WTC11 (cell line): Measurements from ENCODE around the gene SELL. TPM values are rescaled to one million over a fixed set of nuclear protein-coding genes. Genes with fewer than 3 reads are reported as not detected.

Experiments used
- ATAC-seq: fragments of 200-7000 bp; cut with Tn5 transposase; 2 replicates; pipeline ENCODE4 v1.10.0; 2021; ENCODE audit warnings: mild to moderate bottlenecking, moderate library complexity
- CTCF ChIA-PET: fragments of 300-600 bp; sonication (Branson Sonifier 250); formaldehyde crosslinking; loops from one replicate; lab custom pipeline; 2021; ENCODE audit warnings: antibody characterized with exemption; lab: Charles Lee
- POLR2A ChIA-PET: fragments of 350-600 bp; sonication (Branson Sonifier 250); formaldehyde crosslinking; loops from one replicate; lab custom pipeline; 2021; ENCODE audit warnings: antibody characterized with exemption; lab: Charles Lee
- DNase-seq: peaks from one replicate; pipeline ENCODE4 v3.0.0; 2021; ENCODE audit warnings: low spot score
- H3K27ac Mint-ChIP-seq: 2 replicates; pipeline ENCODE4 v1.8.0; 2021; ENCODE audit warnings: mixed read lengths
- H3K27me3 Mint-ChIP-seq: 2 replicates; pipeline ENCODE4 v1.8.0; 2021; ENCODE audit warnings: low read depth, mild to moderate bottlenecking, moderate library complexity, mixed read lengths
- H3K36me3 Mint-ChIP-seq: 2 replicates; pipeline ENCODE4 v1.8.0; 2021; ENCODE audit warnings: mixed read lengths
- H3K4me1 Mint-ChIP-seq: 2 replicates; pipeline ENCODE4 v1.8.0; 2022; ENCODE audit warnings: mixed read lengths
- H3K4me3 Mint-ChIP-seq: 2 replicates; pipeline ENCODE4 v1.8.0; 2021; ENCODE audit warnings: mild to moderate bottlenecking, moderate library complexity, mixed read lengths
- H3K9me3 Mint-ChIP-seq: 2 replicates; pipeline ENCODE4 v1.8.0; 2021; ENCODE audit warnings: mixed read lengths
- CBFB ChIP-seq: sonication (generic); formaldehyde crosslinking; IDR thresholded peaks from 2 replicates; pipeline ENCODE4 v1.8.1; 2022; ENCODE audit warnings: mild to moderate bottlenecking, low read depth, missing genetic modification reagents
- CTCF ChIP-seq: fragments of 200-600 bp; IDR thresholded peaks from 2 replicates; pipeline ENCODE4 v1.8.0; 2022; ENCODE audit warnings: antibody characterized with exemption
- EMX1 ChIP-seq: fragments of 250-450 bp; sonication (Bioruptor Pico); IDR thresholded peaks from 2 replicates; pipeline ENCODE4 v1.8.0; 2021; ENCODE audit warnings: mild to moderate bottlenecking
- FOXK1 ChIP-seq: sonication (generic); formaldehyde crosslinking; IDR thresholded peaks from 2 replicates; pipeline ENCODE4 v1.8.0; 2022; ENCODE audit warnings: mild to moderate bottlenecking, moderate library complexity, missing genetic modification reagents
- HMGA2 ChIP-seq: fragments of 250-450 bp; sonication (Bioruptor Pico); IDR thresholded peaks from 2 replicates; pipeline ENCODE4 v1.4.0; 2021; ENCODE audit warnings: mild to moderate bottlenecking, moderate library complexity
- KAT7 ChIP-seq: sonication (generic); formaldehyde crosslinking; IDR thresholded peaks from 2 replicates; pipeline ENCODE4 v1.8.1; 2023; ENCODE audit warnings: missing genetic modification reagents, mild to moderate bottlenecking, borderline replicate concordance
- MLX ChIP-seq: sonication (generic); formaldehyde crosslinking; IDR thresholded peaks from 2 replicates; pipeline ENCODE4 v1.8.1; 2023; ENCODE audit warnings: mild to moderate bottlenecking, missing genetic modification reagents, moderate library complexity
- MYBL2 ChIP-seq: sonication (generic); formaldehyde crosslinking; IDR thresholded peaks from 2 replicates; pipeline ENCODE4 v1.8.1; 2023; ENCODE audit warnings: mild to moderate bottlenecking, moderate library complexity, missing genetic modification reagents
- NFATC4 ChIP-seq: fragments of 250-450 bp; sonication (Bioruptor Pico); IDR thresholded peaks from 2 replicates; pipeline ENCODE4 v1.9.0; 2021; ENCODE audit warnings: mild to moderate bottlenecking
- NFYB ChIP-seq: sonication (generic); formaldehyde crosslinking; conservative IDR thresholded peaks from 2 replicates; pipeline ENCODE4 v1.8.0; 2022; ENCODE audit warnings: low read depth, missing genetic modification reagents
- RORB ChIP-seq: fragments of 250-450 bp; sonication (Bioruptor Pico); IDR thresholded peaks from 2 replicates; pipeline ENCODE4 v1.9.0; 2021; ENCODE audit warnings: mild to moderate bottlenecking
- SMAD3 ChIP-seq: sonication (generic); formaldehyde crosslinking; IDR thresholded peaks from 2 replicates; pipeline ENCODE4 v1.8.0; 2022; ENCODE audit warnings: missing genetic modification reagents, mild to moderate bottlenecking, borderline replicate concordance
- TEAD1 ChIP-seq: sonication (generic); formaldehyde crosslinking; IDR thresholded peaks from 2 replicates; pipeline ENCODE4 v1.8.0; 2022; ENCODE audit warnings: mild to moderate bottlenecking, missing genetic modification reagents
- ZNF416 ChIP-seq: fragments of 250-450 bp; sonication (Bioruptor Pico); IDR thresholded peaks from 2 replicates; pipeline ENCODE4 v1.9.0; 2021; ENCODE audit warnings: mild to moderate bottlenecking, inconsistent platforms
- ZNF423 ChIP-seq: fragments of 250-450 bp; sonication (Bioruptor Pico); IDR thresholded peaks from 2 replicates; pipeline ENCODE4 v2.1.2; 2022; ENCODE audit warnings: mild to moderate bottlenecking, moderate library complexity
- ZSCAN18 ChIP-seq: fragments of 250-450 bp; sonication (Bioruptor Pico); IDR thresholded peaks from 2 replicates; pipeline ENCODE4 v2.1.2; 2022; ENCODE audit warnings: mild to moderate bottlenecking, moderate library complexity
- total RNA-seq: library from RNA; stranded (reverse); gene quantifications from 3 replicates; pipeline ENCODE4 v1.2.3, GENCODE V29; 2021
- TF ChIP-seq, protein P1 (sequence below): sonication (generic); formaldehyde crosslinking; IDR thresholded peaks from 2 replicates; pipeline ENCODE4 v1.8.1; 2022; ENCODE audit warnings: mild to moderate bottlenecking, missing genetic modification reagents, moderate library complexity, borderline replicate concordance
- TF ChIP-seq, protein P2 (sequence below): sonication (generic); formaldehyde crosslinking; IDR thresholded peaks from 2 replicates; pipeline ENCODE4 v1.8.1; 2023; ENCODE audit warnings: mild to moderate bottlenecking, missing genetic modification reagents, borderline replicate concordance

Gene SELL
- total RNA-seq, 1 experiment from 2014 or later = 0.26 TPM

DNA sequence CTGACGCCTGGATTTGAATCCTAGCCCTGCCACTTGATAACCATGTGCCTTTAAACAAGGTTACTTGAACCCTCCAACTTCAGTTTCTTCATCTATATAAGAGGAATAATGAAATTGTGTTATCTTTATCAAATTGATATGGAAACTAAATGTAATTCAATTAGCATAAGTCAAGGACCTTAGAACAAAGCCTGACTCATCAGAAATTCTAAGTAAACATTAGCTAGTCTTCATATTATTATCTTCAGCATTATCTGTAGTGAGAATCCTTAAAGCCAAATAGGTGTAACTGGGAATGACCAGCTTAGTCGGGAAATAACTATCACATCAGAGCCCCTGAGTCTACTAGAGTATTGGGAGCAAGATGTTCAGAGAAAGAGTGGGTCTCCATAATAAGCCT, 6.6 kb downstream of the SELL start (continued):
- TF ChIP-seq NFYB (CRISPR knock-in tag) (no peak), FOXK1 (no peak), TEAD1 (no peak)
- TF ChIP-seq, all 79 proteins: peak for 0

DNA sequence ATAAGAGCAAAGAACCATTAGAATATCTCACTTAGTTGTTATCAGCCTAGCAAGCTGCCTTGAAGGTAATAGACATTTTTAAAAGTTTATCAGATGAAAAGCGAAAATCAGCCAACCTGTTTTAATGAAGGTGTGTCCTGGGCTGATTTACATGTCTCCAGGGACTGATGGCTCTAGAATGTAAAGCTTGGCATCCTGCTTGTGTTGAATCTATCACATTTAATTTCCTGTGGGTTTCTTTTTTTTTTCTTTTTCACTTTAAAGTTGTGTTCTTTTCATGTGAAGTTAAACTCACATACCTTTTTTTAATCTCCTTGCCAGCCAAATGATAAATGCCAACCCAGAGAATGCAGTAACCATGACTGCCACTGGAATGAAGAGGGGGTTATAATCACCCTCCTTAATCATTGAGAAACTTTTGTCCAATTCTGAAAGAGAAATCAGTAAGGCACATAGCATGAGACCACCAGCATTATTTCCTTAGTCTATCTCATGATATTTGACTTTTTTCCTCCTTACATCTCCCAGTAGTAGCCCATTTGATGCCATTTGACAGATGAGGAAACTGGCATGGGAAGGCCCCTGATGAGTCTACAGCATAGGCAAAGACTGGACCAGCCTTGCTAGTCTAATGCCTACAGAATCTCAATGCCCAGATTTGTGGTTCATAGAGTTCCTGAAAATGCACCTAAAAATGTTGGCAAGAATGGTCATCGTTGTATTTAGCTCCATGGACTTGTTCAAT, 10.0 kb downstream of the SELL start:
- DNase-seq (no peak), ATAC-seq (no peak)
- Mint-ChIP-seq H3K9me3 (no peaks in the 10 kb centered on the region), H3K27ac (no peak overlapping the region), H3K36me3 (no peaks in the 10 kb centered on the region), H3K4me3 (no peak overlapping the region), H3K4me1 (no peaks in the 10 kb centered on the region), H3K27me3 (peaks cover 11% of the 10 kb centered on the region)
- no peak for TF ChIP-seq ZNF416 (CRISPR knock-in tag)
- ChIA-PET POLR2A (no interaction called here), CTCF (interaction anchor here (1.8 kb wide), 1 partner anchor 11 kb away, joined by 6 read pairs; no protein-coding TSS in a partner anchor)

GRCh38 chr1:169699707-169700106, 11.7 kb downstream of the SELL start:
- Mint-ChIP-seq H3K36me3 (no peaks in the 10 kb centered on the region), H3K27ac (no peak overlapping the region), H3K4me1 (no peaks in the 10 kb centered on the region), H3K27me3 (peaks cover 15% of the 10 kb centered on the region), H3K4me3 (no peak overlapping the region), H3K9me3 (no peaks in the 10 kb centered on the region)
- TF ChIP-seq NFATC4 (CRISPR knock-in tag) = no peak
- TF ChIP-seq, protein P1, sequence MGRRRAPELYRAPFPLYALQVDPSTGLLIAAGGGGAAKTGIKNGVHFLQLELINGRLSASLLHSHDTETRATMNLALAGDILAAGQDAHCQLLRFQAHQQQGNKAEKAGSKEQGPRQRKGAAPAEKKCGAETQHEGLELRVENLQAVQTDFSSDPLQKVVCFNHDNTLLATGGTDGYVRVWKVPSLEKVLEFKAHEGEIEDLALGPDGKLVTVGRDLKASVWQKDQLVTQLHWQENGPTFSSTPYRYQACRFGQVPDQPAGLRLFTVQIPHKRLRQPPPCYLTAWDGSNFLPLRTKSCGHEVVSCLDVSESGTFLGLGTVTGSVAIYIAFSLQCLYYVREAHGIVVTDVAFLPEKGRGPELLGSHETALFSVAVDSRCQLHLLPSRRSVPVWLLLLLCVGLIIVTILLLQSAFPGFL (CRISPR knock-in tag) = no peak
- TF ChIP-seq ZSCAN18 (CRISPR knock-in tag) = no peak
- no peak for TF ChIP-seq CBFB (CRISPR knock-in tag)
- TF ChIP-seq MYBL2 (CRISPR knock-in tag) = no peak
- no peak for TF ChIP-seq SMAD3 (CRISPR knock-in tag)
- ATAC-seq (no peak), DNase-seq (no peak)
- POLR2A ChIA-PET = no interaction called here
- CTCF ChIA-PET = no interaction called here

DNA sequence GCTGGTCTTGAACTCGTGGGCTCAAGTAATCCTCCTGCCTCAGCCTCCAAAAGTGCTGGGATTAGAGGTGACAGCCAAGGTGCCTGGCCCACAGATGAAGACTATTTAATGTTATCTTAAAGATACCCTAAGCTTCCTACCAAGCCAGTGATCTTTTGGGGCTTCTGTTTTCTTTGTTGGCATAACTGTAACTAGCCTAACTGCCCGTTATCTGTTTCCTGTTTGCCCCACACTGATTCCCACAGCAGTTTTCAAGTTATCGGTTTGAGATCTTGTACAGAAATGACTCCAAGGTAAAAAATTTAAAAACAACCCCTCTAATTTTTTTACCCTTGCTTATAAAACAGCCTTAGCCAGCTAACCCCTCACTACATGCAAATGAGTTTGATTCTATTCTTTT, 12.4 kb downstream of the SELL start:
- ATAC-seq = no peak
- Mint-ChIP-seq H3K4me1 (no peaks in the 10 kb centered on the region), H3K9me3 (no peaks in the 10 kb centered on the region), H3K36me3 (no peaks in the 10 kb centered on the region), H3K4me3 (no peak overlapping the region), H3K27ac (no peak overlapping the region), H3K27me3 (peaks cover 13% of the 10 kb centered on the region)
- no peak for DNase-seq
- ChIA-PET POLR2A (no interaction called here), CTCF (no interaction called here)
- TF ChIP-seq MLX = no peak
- TF ChIP-seq KAT7 (CRISPR knock-in tag) = no peak

- H3K27ac Mint-ChIP-seq = no peak overlapping the region
- ATAC-seq = no peak
- H3K4me1 Mint-ChIP-seq = no peaks in the 10 kb centered on the region
- no peak for DNase-seq
- ChIA-PET CTCF (interaction anchor here (2.2 kb wide), 1 partner anchor 14 kb away, joined by 6 read pairs; no protein-coding TSS in a partner anchor), POLR2A (no interaction called here)
- H3K27me3 Mint-ChIP-seq = peaks cover 13% of the 10 kb centered on the region
- H3K4me3 Mint-ChIP-seq = no peak overlapping the region
- no peaks in the 10 kb centered on the region for H3K36me3 Mint-ChIP-seq
- no peaks in the 10 kb centered on the region for H3K9me3 Mint-ChIP-seq
- TF ChIP-seq EMX1 (CRISPR knock-in tag) (no peak), CTCF (no peak), RORB (CRISPR knock-in tag) (no peak), MLX (no peak), HMGA2 (CRISPR knock-in tag) (no peak), ZNF423 (CRISPR knock-in tag) (no peak)
- TF ChIP-seq, protein P2, sequence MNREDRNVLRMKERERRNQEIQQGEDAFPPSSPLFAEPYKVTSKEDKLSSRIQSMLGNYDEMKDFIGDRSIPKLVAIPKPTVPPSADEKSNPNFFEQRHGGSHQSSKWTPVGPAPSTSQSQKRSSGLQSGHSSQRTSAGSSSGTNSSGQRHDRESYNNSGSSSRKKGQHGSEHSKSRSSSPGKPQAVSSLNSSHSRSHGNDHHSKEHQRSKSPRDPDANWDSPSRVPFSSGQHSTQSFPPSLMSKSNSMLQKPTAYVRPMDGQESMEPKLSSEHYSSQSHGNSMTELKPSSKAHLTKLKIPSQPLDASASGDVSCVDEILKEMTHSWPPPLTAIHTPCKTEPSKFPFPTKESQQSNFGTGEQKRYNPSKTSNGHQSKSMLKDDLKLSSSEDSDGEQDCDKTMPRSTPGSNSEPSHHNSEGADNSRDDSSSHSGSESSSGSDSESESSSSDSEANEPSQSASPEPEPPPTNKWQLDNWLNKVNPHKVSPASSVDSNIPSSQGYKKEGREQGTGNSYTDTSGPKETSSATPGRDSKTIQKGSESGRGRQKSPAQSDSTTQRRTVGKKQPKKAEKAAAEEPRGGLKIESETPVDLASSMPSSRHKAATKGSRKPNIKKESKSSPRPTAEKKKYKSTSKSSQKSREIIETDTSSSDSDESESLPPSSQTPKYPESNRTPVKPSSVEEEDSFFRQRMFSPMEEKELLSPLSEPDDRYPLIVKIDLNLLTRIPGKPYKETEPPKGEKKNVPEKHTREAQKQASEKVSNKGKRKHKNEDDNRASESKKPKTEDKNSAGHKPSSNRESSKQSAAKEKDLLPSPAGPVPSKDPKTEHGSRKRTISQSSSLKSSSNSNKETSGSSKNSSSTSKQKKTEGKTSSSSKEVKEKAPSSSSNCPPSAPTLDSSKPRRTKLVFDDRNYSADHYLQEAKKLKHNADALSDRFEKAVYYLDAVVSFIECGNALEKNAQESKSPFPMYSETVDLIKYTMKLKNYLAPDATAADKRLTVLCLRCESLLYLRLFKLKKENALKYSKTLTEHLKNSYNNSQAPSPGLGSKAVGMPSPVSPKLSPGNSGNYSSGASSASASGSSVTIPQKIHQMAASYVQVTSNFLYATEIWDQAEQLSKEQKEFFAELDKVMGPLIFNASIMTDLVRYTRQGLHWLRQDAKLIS = no peak
These were observed 13.7 kb downstream of the SELL start for GRCh38 chr1:169697755-169698154.
